ENCODE data around the gene TTC17. TPM values are rescaled to one million over a fixed set of nuclear protein-coding genes. Genes with fewer than 3 reads are reported as not detected.

TTC17 gene
- total and polyA plus RNA-seq, 12 donors, result 44.2 to 126 (median 69.2) TPM

GRCh38 chr11:43403357-43404231 is 44.9 kb downstream of the TTC17 start:
- intact Hi-C loops (cut with DNase I), result no loop called here
- no peak overlapping the region for H3K27ac ChIP-seq
- 94 to 95% (median 95%) methylated on average over 8 of the region's 8 CpGs for WGBS, 4 donors
- no peak for DNase-seq
- H3K36me3 ChIP-seq (replicated peaks in 1 of 2), result peaks cover 0 to 57% of the 10 kb centered on the region in 2 donors
- H3K27me3 ChIP-seq, result no peaks in the 10 kb centered on the region
- no peak overlapping the region for H3K4me3 ChIP-seq
- H3K9me3 ChIP-seq (replicated peaks in 1 of 3), result no peaks in the 10 kb centered on the region
- TF ChIP-seq, protein P1, sequence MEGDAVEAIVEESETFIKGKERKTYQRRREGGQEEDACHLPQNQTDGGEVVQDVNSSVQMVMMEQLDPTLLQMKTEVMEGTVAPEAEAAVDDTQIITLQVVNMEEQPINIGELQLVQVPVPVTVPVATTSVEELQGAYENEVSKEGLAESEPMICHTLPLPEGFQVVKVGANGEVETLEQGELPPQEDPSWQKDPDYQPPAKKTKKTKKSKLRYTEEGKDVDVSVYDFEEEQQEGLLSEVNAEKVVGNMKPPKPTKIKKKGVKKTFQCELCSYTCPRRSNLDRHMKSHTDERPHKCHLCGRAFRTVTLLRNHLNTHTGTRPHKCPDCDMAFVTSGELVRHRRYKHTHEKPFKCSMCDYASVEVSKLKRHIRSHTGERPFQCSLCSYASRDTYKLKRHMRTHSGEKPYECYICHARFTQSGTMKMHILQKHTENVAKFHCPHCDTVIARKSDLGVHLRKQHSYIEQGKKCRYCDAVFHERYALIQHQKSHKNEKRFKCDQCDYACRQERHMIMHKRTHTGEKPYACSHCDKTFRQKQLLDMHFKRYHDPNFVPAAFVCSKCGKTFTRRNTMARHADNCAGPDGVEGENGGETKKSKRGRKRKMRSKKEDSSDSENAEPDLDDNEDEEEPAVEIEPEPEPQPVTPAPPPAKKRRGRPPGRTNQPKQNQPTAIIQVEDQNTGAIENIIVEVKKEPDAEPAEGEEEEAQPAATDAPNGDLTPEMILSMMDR (IDR thresholded peaks at IDR 0.05), result no peak
- TF ChIP-seq POLR2A (IDR thresholded peaks at IDR 0.05), result no peak
- H3K4me1 ChIP-seq (replicated peaks in 1 of 2), result no peaks in the 10 kb centered on the region

GRCh38 chr11:43404406-43404805 is 45.7 kb downstream of the TTC17 start:
- no peak for DNase-seq
- peaks cover 0 to 52% of the 10 kb centered on the region in 2 donors for H3K36me3 ChIP-seq (replicated peaks in 1 of 2)
- no peak overlapping the region for H3K4me3 ChIP-seq
- H3K27me3 ChIP-seq, result no peaks in the 10 kb centered on the region
- no peak overlapping the region for H3K27ac ChIP-seq
- H3K9me3 ChIP-seq (replicated peaks in 1 of 3), result no peaks in the 10 kb centered on the region
- no peaks in the 10 kb centered on the region for H3K4me1 ChIP-seq (replicated peaks in 1 of 2)
- intact Hi-C loops (cut with DNase I), result no loop called here
- 95 to 100% (median 98%) methylated on average over 3 of the region's 3 CpGs for WGBS, 4 donors
- TF ChIP-seq POLR2A (IDR thresholded peaks at IDR 0.05), result no peak
- TF ChIP-seq, protein P1 (IDR thresholded peaks at IDR 0.05), result no peak

- Histone ChIP-seq H3K27me3 (no peaks in the 10 kb centered on the region), H3K4me1 (replicated peaks in 1 of 2) (no peaks in the 10 kb centered on the region), H3K27ac (no peak overlapping the region), H3K36me3 (replicated peaks in 1 of 2) (peaks cover 0 to 52% of the 10 kb centered on the region in 2 donors), H3K9me3 (replicated peaks in 1 of 3) (no peaks in the 10 kb centered on the region), H3K4me3 (no peak overlapping the region)
- intact Hi-C loops (cut with DNase I), result no loop called here
- WGBS, 4 donors, result 95 to 100% (median 98%) methylated on average over 3 of the region's 3 CpGs
- TF ChIP-seq, protein P1 (IDR thresholded peaks at IDR 0.05), result no peak
- TF ChIP-seq POLR2A (IDR thresholded peaks at IDR 0.05), result no peak
- no peak for DNase-seq
These were observed 46.2 kb downstream of the TTC17 start for GRCh38 chr11:43404836-43405479.

GRCh38 chr11:43408277-43408676 is 49.6 kb downstream of the TTC17 start:
- DNase-seq, result no peak
- TF ChIP-seq, protein P1 (IDR thresholded peaks at IDR 0.05), result no peak
- TF ChIP-seq POLR2A (IDR thresholded peaks at IDR 0.05), result no peak
- intact Hi-C loops (cut with DNase I), result no loop called here
- Histone ChIP-seq H3K36me3 (replicated peaks in 1 of 2) (peaks cover 0 to 43% of the 10 kb centered on the region in 2 donors), H3K4me3 (no peak overlapping the region), H3K9me3 (replicated peaks in 1 of 3) (no peaks in the 10 kb centered on the region), H3K4me1 (replicated peaks in 1 of 2) (no peaks in the 10 kb centered on the region), H3K27me3 (no peaks in the 10 kb centered on the region), H3K27ac (no peak overlapping the region)
- 93 to 100% (median 95%) methylated on average over 2 of the region's 2 CpGs for WGBS, 4 donors
